Adrenal gland (tissue), 12 donors: Measurements from ENCODE around the gene DPY19L3. TPM values are rescaled to one million over a fixed set of nuclear protein-coding genes. Genes with fewer than 3 reads are reported as not detected.
A peak's percentile ranks its signal among the peaks of the same experiment; 100 is the strongest.
"Not testable (repeated sequence)": the region's sequence is repeated elsewhere in the genome, so short reads cannot be mapped to it uniquely, and the experiment has no call there.

Source experiments
- DNase-seq, 7 donors: peaks; one replicate each; pipeline ENCODE4 v3.0.0-alpha.2; 2019 to 2020
- H3K27ac ChIP-seq, 5 donors: fragments of 200-600 bp; sonication (generic) in 4 of 5; 1 replicate in 3 of 5; 2 replicates in 2 of 5; pipeline versions ENCODE4 v1.5.1 to v1.8.0; 2016 to 2020; ENCODE audit warnings: mild to moderate bottlenecking in 1 of 5
- H3K27me3 ChIP-seq: fragments of 200-600 bp; 2 replicates; pipeline ENCODE4 v1.8.0; 2021
- H3K36me3 ChIP-seq, 2 donors: fragments of 200-600 bp; replicated peaks in 1 of 2; 1 replicate in 1 of 2; 2 replicates in 1 of 2; pipeline versions ENCODE4 v1.5.1 to v1.8.0; 2018 to 2022
- H3K4me1 ChIP-seq, 2 donors: fragments of 200-600 bp; replicated peaks in 1 of 2; 1 replicate in 1 of 2; 2 replicates in 1 of 2; pipeline versions ENCODE4 v1.5.1 to v1.8.0; 2018 to 2021
- H3K4me3 ChIP-seq, 4 donors: fragments of 200-600 bp; sonication (generic) in 3 of 4; one replicate each; pipeline ENCODE4 v1.5.1; 2016 to 2018
- H3K9me3 ChIP-seq, 3 donors: fragments of 200-600 bp; sonication (generic) in 1 of 3; replicated peaks in 1 of 3; 1 replicate in 2 of 3; 2 replicates in 1 of 3; pipeline versions ENCODE4 v1.5.1 to v1.8.0; 2016 to 2021
- POLR2A ChIP-seq, 2 donors: fragments of 450-650 bp; IDR thresholded peaks; one replicate each; pipeline ENCODE4 v1.6.1; 2017; ENCODE audit warnings: antibody characterized with exemption in 2 of 2, mild to moderate bottlenecking in 2 of 2, moderate library complexity in 1 of 2
- WGBS, 4 donors: extraction: QIAGEN DNeasy Blood & Tissue Kit in 2 of 4; methylation state at CpG; one replicate each; pipeline versions ENCODE4 v1.1.5 to v1.1.7; 2013 to 2017; 5-methylcytosine and 5-hydroxymethylcytosine counted together
- intact Hi-C, 2 donors: fragments of 100-400 bp; cut with DNase I; formaldehyde crosslinking; loops; one replicate each; pipeline versions ENCODE4 v1.14.1 to v1.15.0; 2022 to 2023
- polyA plus RNA-seq, 3 donors: library from polyadenylated mRNA; stranded (reverse); fragments of 200-250 nt in 2 of 3; fragments of 350-450 nt in 1 of 3; fragmentation: Illumina TruSeq in 1 of 3; extraction: RNeasy Lipid Tissue Mini Kit (QIAGEN cat#74804) in 1 of 3; gene quantifications; one replicate each; pipeline ENCODE4 v1.2.3, GENCODE V29; 2013 to 2014
- total RNA-seq, 9 donors: library from RNA; depleted of rRNA in 4 of 9; stranded (reverse); fragments of >200 nt in 4 of 9; fragments of 120-200 nt in 1 of 9; fragmentation: NEBNext Ultra II Directional in 1 of 9; extraction: Animal tissue kit (Norgen Biotek cat#: 25700) in 1 of 9; gene quantifications; one replicate each; pipeline versions ENCODE4 v1.1.0 to v1.2.4, GENCODE V29; 2013 to 2023
- TF ChIP-seq, protein P1 (sequence below), 6 experiments: fragments of 450-650 bp in 4 of 6; fragments of 200-600 bp in 2 of 6; sonication (generic) in 1 of 6; IDR thresholded peaks; 1 replicate in 5 of 6; 2 replicates in 1 of 6; pipeline versions ENCODE4 v1.5.1 to v1.8.0; 2016 to 2021; ENCODE audit warnings: antibody characterized with exemption in 6 of 6, mild to moderate bottlenecking in 2 of 6, moderate library complexity in 1 of 6
- donor health status: healthy with polysubstance abuse.
- donor health status: Bipolar disorder and iron deficiency.
- donor health status: DM: yes; HTN: yes; CAD: no.
- donor health status: DM: no; HTN: no; CAD: no.
- donor health status: DM: no; HTN: no; CAD: no.
- donor health status: DM: yes; HTN: yes; CAD: no.

DPY19L3 gene
- total and polyA plus RNA-seq, 12 donors = 5.4 to 31.0 (median 21.6) TPM

GRCh38 chr19:32377088-32377487 is 28.5 kb upstream of the DPY19L3 start:
- peaks cover 0 to 13% of the 10 kb centered on the region in 2 donors for H3K36me3 ChIP-seq
- H3K4me1 ChIP-seq = peaks cover 7 to 17% of the 10 kb centered on the region in 2 donors
- H3K27ac ChIP-seq, H3K9me3 ChIP-seq, H3K4me3 ChIP-seq, intact Hi-C loops, H3K27me3 ChIP-seq: not testable (repeated sequence)
- whole genome bisulfite sequencing, 4 donors = 90 to 99% (median 95%) methylated on average over 9 of the region's 9 CpGs
- peak in 4 of 7 donors; percentile 26 to 47 (median 34) for DNase-seq
- TF ChIP-seq, protein P1, sequence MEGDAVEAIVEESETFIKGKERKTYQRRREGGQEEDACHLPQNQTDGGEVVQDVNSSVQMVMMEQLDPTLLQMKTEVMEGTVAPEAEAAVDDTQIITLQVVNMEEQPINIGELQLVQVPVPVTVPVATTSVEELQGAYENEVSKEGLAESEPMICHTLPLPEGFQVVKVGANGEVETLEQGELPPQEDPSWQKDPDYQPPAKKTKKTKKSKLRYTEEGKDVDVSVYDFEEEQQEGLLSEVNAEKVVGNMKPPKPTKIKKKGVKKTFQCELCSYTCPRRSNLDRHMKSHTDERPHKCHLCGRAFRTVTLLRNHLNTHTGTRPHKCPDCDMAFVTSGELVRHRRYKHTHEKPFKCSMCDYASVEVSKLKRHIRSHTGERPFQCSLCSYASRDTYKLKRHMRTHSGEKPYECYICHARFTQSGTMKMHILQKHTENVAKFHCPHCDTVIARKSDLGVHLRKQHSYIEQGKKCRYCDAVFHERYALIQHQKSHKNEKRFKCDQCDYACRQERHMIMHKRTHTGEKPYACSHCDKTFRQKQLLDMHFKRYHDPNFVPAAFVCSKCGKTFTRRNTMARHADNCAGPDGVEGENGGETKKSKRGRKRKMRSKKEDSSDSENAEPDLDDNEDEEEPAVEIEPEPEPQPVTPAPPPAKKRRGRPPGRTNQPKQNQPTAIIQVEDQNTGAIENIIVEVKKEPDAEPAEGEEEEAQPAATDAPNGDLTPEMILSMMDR (IDR thresholded peaks at IDR 0.05) = peak; percentile 12 to 55 (median 40)

DNA sequence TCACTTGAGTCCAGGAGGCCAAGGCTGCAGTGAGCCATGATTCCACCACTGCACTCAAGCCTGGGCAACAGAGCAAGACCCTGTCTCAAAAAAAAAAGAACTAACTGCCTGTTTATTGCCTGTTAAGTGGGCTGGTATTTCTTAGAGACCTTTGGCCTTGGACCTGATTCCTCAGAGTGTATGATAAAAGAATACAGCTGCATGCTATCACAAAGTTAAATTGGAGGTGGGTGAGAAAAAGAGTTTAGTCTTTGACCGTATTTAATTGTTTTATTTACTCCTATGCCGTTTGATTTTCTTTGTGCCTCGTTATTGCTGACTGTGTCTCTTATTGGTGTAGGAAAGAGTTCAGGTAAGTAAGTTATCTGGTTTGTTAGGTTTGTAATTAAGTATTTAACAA is 25.3 kb upstream of the DPY19L3 start:
- WGBS, 4 donors = 79 to 86% (median 83%) methylated on average over 3 of the region's 3 CpGs
- intact Hi-C loops = no loop called here

GRCh38 chr19:32387701-32388392 is 17.7 kb upstream of the DPY19L3 start:
- H3K27ac ChIP-seq = no peak overlapping the region
- H3K36me3 ChIP-seq = peaks cover 0 to 8% of the 10 kb centered on the region in 2 donors
- H3K9me3 ChIP-seq = no peaks in the 10 kb centered on the region
- no peaks in the 10 kb centered on the region for H3K4me1 ChIP-seq
- TF ChIP-seq POLR2A (IDR thresholded peaks at IDR 0.05) = no peak
- TF ChIP-seq, protein P1 (IDR thresholded peaks at IDR 0.05) = no peak
- no peak overlapping the region for H3K4me3 ChIP-seq
- DNase-seq = no peak
- no peaks in the 10 kb centered on the region for H3K27me3 ChIP-seq
- WGBS, 4 donors = 77 to 82% (median 79%) methylated on average over 7 of the region's 7 CpGs
- intact Hi-C loops = no loop called here

More for the DNA sequence above, 25.3 kb upstream of the DPY19L3 start:
- Histone ChIP-seq H3K9me3 (no peaks in the 10 kb centered on the region), H3K27ac (no peak overlapping the region), H3K36me3 (peaks cover 0 to 21% of the 10 kb centered on the region in 2 donors), H3K4me1 (no peaks in the 10 kb centered on the region), H3K27me3 (no peaks in the 10 kb centered on the region), H3K4me3 (no peak overlapping the region)
- no peak for DNase-seq
- TF ChIP-seq, protein P1 (IDR thresholded peaks at IDR 0.05) = no peak
- TF ChIP-seq POLR2A (IDR thresholded peaks at IDR 0.05) = no peak

DNA sequence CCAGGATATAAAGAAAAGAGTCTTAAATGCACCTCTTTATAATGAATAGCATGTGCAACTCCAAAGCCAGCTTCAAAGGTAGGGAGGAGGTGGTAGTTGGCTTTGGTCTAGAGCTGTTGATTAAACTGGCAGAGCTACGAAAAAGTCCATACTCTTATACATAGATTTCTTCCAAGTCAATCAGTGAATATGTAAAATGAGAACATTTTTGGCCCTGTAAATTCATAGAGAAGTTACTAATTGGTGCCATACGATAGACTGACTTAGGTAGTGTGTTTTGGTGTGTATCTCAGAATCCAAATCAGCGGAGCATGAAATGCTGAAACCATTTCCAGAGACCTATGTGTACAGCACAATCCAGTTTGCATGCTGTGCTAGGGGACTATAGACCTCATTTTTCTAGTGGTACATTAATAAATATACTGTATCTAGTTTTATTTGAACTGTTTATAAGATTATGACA is 17.1 kb upstream of the DPY19L3 start:
- 95 to 99% (median 97%) methylated on average over 3 of the region's 3 CpGs for WGBS, 4 donors
- intact Hi-C loops = no loop called here

More for the DNA sequence above, 17.1 kb upstream of the DPY19L3 start:
- Histone ChIP-seq H3K4me1 (no peaks in the 10 kb centered on the region), H3K36me3 (peaks cover 0 to 3% of the 10 kb centered on the region in 2 donors), H3K27me3 (no peaks in the 10 kb centered on the region), H3K4me3 (no peak overlapping the region), H3K9me3 (no peaks in the 10 kb centered on the region), H3K27ac (no peak overlapping the region)
- TF ChIP-seq, protein P1 (IDR thresholded peaks at IDR 0.05) = no peak
- no peak for TF ChIP-seq POLR2A (IDR thresholded peaks at IDR 0.05)
- no peak for DNase-seq
